GM21423 (cell line): ENCODE data around the gene RNGTT.

Experiments used
- ATAC-seq: cut with Tn5 transposase; IDR thresholded peaks from one replicate; pipeline ENCODE4 v1.9.1; 2021; ENCODE audit warnings: mild to moderate bottlenecking, moderate library complexity; ENCODE audit not compliant: unreplicated experiment

Gene RNGTT

GRCh38 chr6:88671624-88672023 is 291.8 kb downstream of the RNGTT start:
- no peak for ATAC-seq

GRCh38 chr6:88670369-88670768 is 293.0 kb downstream of the RNGTT start:
- ATAC-seq: no peak

- ATAC-seq: no peak
These were observed 293.9 kb downstream of the RNGTT start for GRCh38 chr6:88669475-88669874.

- no peak for ATAC-seq
These were observed 296.5 kb downstream of the RNGTT start for GRCh38 chr6:88666901-88667300.

GRCh38 chr6:88665131-88665530 is 298.3 kb downstream of the RNGTT start:
- no peak for ATAC-seq

GRCh38 chr6:88663801-88664200 is 299.6 kb downstream of the RNGTT start:
- no peak for ATAC-seq

- no peak for ATAC-seq
These were observed 300.7 kb downstream of the RNGTT start for GRCh38 chr6:88662653-88663174.

- peak; percentile 80 for ATAC-seq
These were observed 301.2 kb downstream of the RNGTT start for GRCh38 chr6:88662163-88662580.

GRCh38 chr6:88661136-88661535 is 302.3 kb downstream of the RNGTT start:
- no peak for ATAC-seq

GRCh38 chr6:88655586-88655985 is 307.8 kb downstream of the RNGTT start:
- no peak for ATAC-seq

- ATAC-seq: no peak
These were observed 309.5 kb downstream of the RNGTT start for GRCh38 chr6:88653936-88654335.

- ATAC-seq: no peak
These were observed 312.0 kb downstream of the RNGTT start for GRCh38 chr6:88651400-88651799.

- ATAC-seq: no peak
These were observed 312.4 kb downstream of the RNGTT start for GRCh38 chr6:88650979-88651378.

GRCh38 chr6:88650029-88650619 is 313.3 kb downstream of the RNGTT start:
- peak; percentile 97 for ATAC-seq

GRCh38 chr6:88641178-88641903 is 322.1 kb downstream of the RNGTT start:
- ATAC-seq: peak; percentile 91

GRCh38 chr6:88637761-88638545 is 325.5 kb downstream of the RNGTT start:
- no peak for ATAC-seq

GRCh38 chr6:88636871-88637270 is 326.5 kb downstream of the RNGTT start:
- ATAC-seq: no peak

GRCh38 chr6:88633782-88634181 is 329.6 kb downstream of the RNGTT start:
- ATAC-seq: no peak

GRCh38 chr6:88631830-88632229 is 331.6 kb downstream of the RNGTT start:
- ATAC-seq: no peak

- peak; percentile 62 for ATAC-seq
These were observed 333.5 kb downstream of the RNGTT start for GRCh38 chr6:88629838-88630494.

GRCh38 chr6:88626460-88626859 is 337.0 kb downstream of the RNGTT start:
- no peak for ATAC-seq
